Mucosa of descending colon (tissue), 3 donors: ENCODE data around the gene LRTM1. TPM values are rescaled to one million over a fixed set of nuclear protein-coding genes. Genes with fewer than 3 reads are reported as not detected.

ENCODE experiments used
- ATAC-seq: fragments of 200-7000 bp; cut with Tn5 transposase; one replicate; pipeline ENCODE4 v1.9.1; 2020; ENCODE audit warnings: mild to moderate bottlenecking, moderate library complexity
- DNase-seq, 3 donors: peaks; one replicate each; pipeline ENCODE4 v3.0.0-alpha.2; 2020
- H3K36me3 ChIP-seq: fragments of 200-600 bp; one replicate; pipeline ENCODE4 v1.8.0; 2021; ENCODE audit warnings: low read depth, mild to moderate bottlenecking
- H3K4me1 ChIP-seq: fragments of 200-600 bp; one replicate; pipeline ENCODE4 v1.8.0; 2021; ENCODE audit warnings: low read depth, mild to moderate bottlenecking
- H3K4me3 ChIP-seq: fragments of 200-600 bp; one replicate; pipeline ENCODE4 v1.8.0; 2021; ENCODE audit warnings: mild to moderate bottlenecking
- H3K9me3 ChIP-seq: fragments of 200-600 bp; one replicate; pipeline ENCODE4 v1.8.0; 2021; ENCODE audit warnings: mild to moderate bottlenecking
- intact Hi-C, 2 donors: fragments of 100-400 bp; cut with DNase I in 1 of 2; cut with micrococcal nuclease in 1 of 2; formaldehyde crosslinking; loops; one replicate each; pipeline versions ENCODE4 v1.11.0 to v1.11.1; 2022; cut with DNase I, micrococcal nuclease
- total RNA-seq, 3 donors: library from RNA; stranded (reverse); fragmentation: NEBNext Ultra II Directional in 2 of 3; extraction: Animal tissue kit (Norgen Biotek cat#: 25700) in 2 of 3; gene quantifications; one replicate each; pipeline versions ENCODE4 v1.2.1 to v1.2.4, GENCODE V29; 2021 to 2023
- TF ChIP-seq, protein P1 (sequence below): fragments of 200-600 bp; IDR thresholded peaks from one replicate; pipeline ENCODE4 v1.8.0; 2022; ENCODE audit warnings: antibody characterized with exemption, mild to moderate bottlenecking
- donor health status: DM: no; HTN: no; CAD: no; lungs with moderate emphysema.
- donor health status: DM: no; HTN: no; CAD: no.
- donor health status: DM: no; HTN: yes; CAD: no.

The LRTM1 gene
- total RNA-seq, 3 donors from 2014 or later: not detected

GRCh38 chr3:54915181-54915580 is 12.7 kb downstream of the LRTM1 start:
- intact Hi-C loops: no loop called here

GRCh38 chr3:54914180-54914579 is 13.7 kb downstream of the LRTM1 start:
- DNase-seq: no peak
- H3K9me3 ChIP-seq: no peaks in the 10 kb centered on the region
- TF ChIP-seq, protein P1, sequence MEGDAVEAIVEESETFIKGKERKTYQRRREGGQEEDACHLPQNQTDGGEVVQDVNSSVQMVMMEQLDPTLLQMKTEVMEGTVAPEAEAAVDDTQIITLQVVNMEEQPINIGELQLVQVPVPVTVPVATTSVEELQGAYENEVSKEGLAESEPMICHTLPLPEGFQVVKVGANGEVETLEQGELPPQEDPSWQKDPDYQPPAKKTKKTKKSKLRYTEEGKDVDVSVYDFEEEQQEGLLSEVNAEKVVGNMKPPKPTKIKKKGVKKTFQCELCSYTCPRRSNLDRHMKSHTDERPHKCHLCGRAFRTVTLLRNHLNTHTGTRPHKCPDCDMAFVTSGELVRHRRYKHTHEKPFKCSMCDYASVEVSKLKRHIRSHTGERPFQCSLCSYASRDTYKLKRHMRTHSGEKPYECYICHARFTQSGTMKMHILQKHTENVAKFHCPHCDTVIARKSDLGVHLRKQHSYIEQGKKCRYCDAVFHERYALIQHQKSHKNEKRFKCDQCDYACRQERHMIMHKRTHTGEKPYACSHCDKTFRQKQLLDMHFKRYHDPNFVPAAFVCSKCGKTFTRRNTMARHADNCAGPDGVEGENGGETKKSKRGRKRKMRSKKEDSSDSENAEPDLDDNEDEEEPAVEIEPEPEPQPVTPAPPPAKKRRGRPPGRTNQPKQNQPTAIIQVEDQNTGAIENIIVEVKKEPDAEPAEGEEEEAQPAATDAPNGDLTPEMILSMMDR: no peak
- H3K4me3 ChIP-seq: no peak overlapping the region
- intact Hi-C loops: no loop called here
- H3K36me3 ChIP-seq: no peaks in the 10 kb centered on the region
- ATAC-seq: no peak
- no peaks in the 10 kb centered on the region for H3K4me1 ChIP-seq

More at GRCh38 chr3:54915181-54915580, 12.7 kb downstream of the LRTM1 start:
- H3K9me3 ChIP-seq: no peaks in the 10 kb centered on the region
- DNase-seq: no peak
- no peak for ATAC-seq
- TF ChIP-seq, protein P1: no peak
- H3K36me3 ChIP-seq: no peaks in the 10 kb centered on the region
- no peaks in the 10 kb centered on the region for H3K4me1 ChIP-seq
- no peak overlapping the region for H3K4me3 ChIP-seq

GRCh38 chr3:54909191-54909590 is 18.7 kb downstream of the LRTM1 start:
- H3K36me3 ChIP-seq: no peaks in the 10 kb centered on the region
- ATAC-seq (no peak), DNase-seq (no peak)
- no peaks in the 10 kb centered on the region for H3K9me3 ChIP-seq
- TF ChIP-seq, protein P1: no peak
- intact Hi-C loops: no loop called here
- H3K4me1 ChIP-seq: no peaks in the 10 kb centered on the region
- H3K4me3 ChIP-seq: no peak overlapping the region

DNA sequence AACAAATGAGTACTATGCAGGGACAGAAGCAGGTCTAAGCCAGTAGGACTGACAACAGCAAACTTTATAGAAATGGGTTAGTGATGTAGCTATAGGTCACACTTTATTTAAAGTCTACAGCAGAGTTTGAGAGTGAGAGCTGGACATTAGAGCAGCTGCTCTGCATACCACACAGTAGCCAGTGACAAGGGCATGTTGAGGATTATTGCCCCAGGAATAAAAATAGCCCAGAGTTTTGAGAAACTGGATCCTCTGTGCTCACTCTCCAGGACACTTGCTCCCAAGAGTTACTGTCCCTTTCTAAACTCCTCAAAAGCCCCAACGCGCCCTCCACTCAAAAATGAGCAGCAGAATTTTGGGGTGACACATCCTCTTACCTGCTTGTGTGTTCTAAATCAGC is 21.1 kb downstream of the LRTM1 start:
- intact Hi-C loops: no loop called here
- Histone ChIP-seq H3K4me1 (no peaks in the 10 kb centered on the region), H3K4me3 (no peak overlapping the region), H3K36me3 (no peaks in the 10 kb centered on the region), H3K9me3 (no peaks in the 10 kb centered on the region)
- ATAC-seq (no peak), DNase-seq (no peak)
- TF ChIP-seq, protein P1: no peak

- H3K36me3 ChIP-seq: no peaks in the 10 kb centered on the region
- ATAC-seq (no peak), DNase-seq (no peak)
- H3K4me1 ChIP-seq: no peaks in the 10 kb centered on the region
- TF ChIP-seq, protein P1: no peak
- intact Hi-C loops: no loop called here
- no peak overlapping the region for H3K4me3 ChIP-seq
- H3K9me3 ChIP-seq: no peaks in the 10 kb centered on the region
Measured at GRCh38 chr3:54905920-54906319, 21.9 kb downstream of the LRTM1 start.

DNA sequence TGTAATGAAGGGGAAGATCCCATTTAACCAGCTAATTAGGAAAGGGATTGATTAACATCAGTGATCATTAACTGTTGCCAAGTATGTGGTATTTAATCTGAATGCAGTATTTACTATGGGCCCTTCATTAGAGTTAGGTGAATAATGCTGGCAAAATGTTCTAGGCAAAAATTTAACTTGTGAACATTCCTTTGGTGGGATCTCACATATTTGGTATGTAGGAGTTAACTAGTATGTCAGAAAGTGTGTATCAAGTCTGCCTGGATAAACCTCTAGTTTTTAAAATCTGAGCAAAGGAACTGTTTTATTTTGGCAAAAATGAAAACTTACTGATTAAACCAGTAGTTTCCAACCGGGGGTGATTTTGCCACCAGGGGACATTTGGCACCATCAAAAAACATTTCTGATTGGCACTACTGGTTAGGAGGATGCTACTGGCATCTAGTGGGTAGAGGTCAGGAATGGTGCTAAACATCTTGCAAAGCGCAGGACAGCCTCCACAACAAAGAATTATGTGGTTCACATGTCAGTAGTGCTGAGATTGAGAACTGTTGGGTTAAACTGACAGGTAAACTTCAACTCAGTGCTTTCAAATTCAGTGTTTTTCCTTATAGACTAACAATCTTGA is 22.5 kb downstream of the LRTM1 start:
- Histone ChIP-seq H3K36me3 (no peaks in the 10 kb centered on the region), H3K9me3 (no peaks in the 10 kb centered on the region), H3K4me1 (no peaks in the 10 kb centered on the region), H3K4me3 (no peak overlapping the region)
- intact Hi-C loops: no loop called here
- ATAC-seq (no peak), DNase-seq (no peak)
- TF ChIP-seq, protein P1: no peak
